ENCODE results near the gene DMAP1.
A peak's percentile ranks its signal among the peaks of the same experiment; 100 is the strongest.
"Not testable (repeated sequence)": the region's sequence is repeated elsewhere in the genome, so short reads cannot be mapped to it uniquely, and the experiment has no call there.

The DMAP1 gene, protein sequence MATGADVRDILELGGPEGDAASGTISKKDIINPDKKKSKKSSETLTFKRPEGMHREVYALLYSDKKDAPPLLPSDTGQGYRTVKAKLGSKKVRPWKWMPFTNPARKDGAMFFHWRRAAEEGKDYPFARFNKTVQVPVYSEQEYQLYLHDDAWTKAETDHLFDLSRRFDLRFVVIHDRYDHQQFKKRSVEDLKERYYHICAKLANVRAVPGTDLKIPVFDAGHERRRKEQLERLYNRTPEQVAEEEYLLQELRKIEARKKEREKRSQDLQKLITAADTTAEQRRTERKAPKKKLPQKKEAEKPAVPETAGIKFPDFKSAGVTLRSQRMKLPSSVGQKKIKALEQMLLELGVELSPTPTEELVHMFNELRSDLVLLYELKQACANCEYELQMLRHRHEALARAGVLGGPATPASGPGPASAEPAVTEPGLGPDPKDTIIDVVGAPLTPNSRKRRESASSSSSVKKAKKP

DNA sequence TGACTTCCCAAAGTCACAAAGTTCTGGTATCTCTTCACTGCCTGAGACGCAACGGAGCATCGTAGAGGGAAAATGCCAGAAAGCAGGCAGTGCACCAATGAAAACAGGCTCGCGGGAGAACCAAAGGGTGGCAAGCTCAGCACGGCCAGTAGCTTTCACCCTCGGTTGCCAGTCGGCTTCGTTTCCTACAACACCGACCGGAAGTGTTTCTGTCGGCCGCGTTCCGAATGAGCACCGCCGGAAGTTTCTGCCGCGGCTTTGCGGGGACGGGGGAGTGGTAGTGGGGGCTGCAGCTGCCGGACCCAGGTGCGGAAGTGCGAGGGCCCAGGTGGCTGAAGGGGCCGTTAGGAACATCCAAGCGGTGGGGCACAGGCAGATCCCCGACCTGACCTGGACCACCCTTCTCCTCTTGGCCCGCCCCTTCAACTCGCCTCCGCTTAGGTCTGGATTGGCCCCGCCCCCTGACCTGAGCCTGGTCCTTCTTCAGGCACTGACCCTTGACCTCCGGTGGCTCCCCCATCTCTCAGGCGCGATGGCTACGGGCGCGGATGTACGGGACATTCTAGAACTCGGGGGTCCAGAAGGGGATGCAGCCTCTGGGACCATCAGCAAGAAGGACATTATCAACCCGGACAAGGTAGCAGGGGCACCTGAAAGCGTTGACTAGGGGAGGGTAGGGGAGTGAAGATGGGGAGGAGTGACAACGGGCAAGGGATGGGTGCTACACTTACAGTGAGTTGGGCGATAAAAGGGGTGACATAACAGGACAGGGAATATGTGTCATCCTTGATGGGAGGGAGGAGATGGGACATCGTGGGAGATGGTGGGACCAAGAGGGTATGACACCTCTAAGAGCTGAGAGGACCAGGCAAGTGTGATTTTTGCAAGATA lies at the start of gene DMAP1:
DMAP1 (plus strand) TSS at position 250 of the 891 bp plus-strand sequence; CDS start at position 533, 283 bp downstream.
- peak; percentile 86 for DNase-seq (ENCODE audit: low read depth, low spot score)
- H3K4me3 ChIP-seq (ENCODE audit: insufficient read length, low read depth) = peak within 1 kb of the TSS; percentile 94
- H3K27me3 ChIP-seq (ENCODE audit: insufficient read depth, insufficient read length) = no peaks in the 10 kb centered on the region
- no peaks in the 10 kb centered on the region for H3K9me3 ChIP-seq (ENCODE audit: insufficient read depth, low read length)
- no peaks in the 10 kb centered on the region for H3K4me1 ChIP-seq (ENCODE audit: insufficient read depth, insufficient read length)
- peak; percentile 58 for TF ChIP-seq YY1 (IDR thresholded peaks at IDR 0.05; ENCODE audit: insufficient read depth, insufficient read length)
- TF ChIP-seq ZNF274 (IDR thresholded peaks at IDR 0.05; ENCODE audit: low read depth, low read length) = no peak
- H3K36me3 ChIP-seq (ENCODE audit: insufficient read depth, insufficient read length, low read length) = peaks cover 41% of the 10 kb centered on the region
- peak within 1 kb of the TSS; percentile 96 for H3K9ac ChIP-seq (ENCODE audit: insufficient read length, low read depth)

DNA sequence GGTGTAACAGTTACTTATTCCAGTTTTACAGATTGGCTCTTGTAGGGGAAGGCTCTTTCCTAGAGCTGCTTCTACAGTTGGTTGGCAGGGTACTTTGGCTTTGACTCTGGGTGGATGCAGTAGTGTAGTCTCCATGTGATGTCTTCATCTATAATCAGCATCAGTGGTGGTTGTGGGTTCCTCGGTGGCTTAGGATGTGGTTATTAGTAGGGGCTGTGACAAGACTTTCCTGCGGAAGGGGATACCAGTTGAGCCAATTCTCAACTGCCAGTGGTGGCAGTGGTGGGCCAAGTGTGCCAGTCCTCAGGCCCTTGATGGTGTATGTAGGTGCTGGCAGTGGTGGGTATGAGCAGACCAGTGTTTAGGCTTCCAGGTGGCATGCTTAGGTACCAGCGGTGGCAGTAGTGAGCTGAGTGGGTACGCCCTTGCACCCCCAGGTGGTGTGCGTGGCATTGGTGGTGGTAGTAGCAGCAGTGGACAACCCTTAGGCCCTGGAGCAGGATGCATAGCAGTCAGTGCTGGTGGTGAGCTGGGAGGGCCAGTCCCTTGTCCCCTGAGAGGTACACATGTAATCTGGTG lies 44.7 kb upstream of the DMAP1 start:
- TF ChIP-seq ZNF274 (IDR thresholded peaks at IDR 0.05; ENCODE audit: low read depth, low read length) = no peak
- no peak for TF ChIP-seq YY1 (IDR thresholded peaks at IDR 0.05; ENCODE audit: insufficient read depth, insufficient read length)
- no peak for TF ChIP-seq SUZ12 (IDR thresholded peaks at IDR 0.05; ENCODE audit: extremely low read depth, insufficient read depth, insufficient read length)
- Histone ChIP-seq H3K36me3 (ENCODE audit: insufficient read depth, insufficient read length, low read length) (no peaks in the 10 kb centered on the region), H3K9me3 (ENCODE audit: insufficient read depth, low read length) (peaks cover 14% of the 10 kb centered on the region), H3K4me3 (ENCODE audit: insufficient read length, low read depth) (no peak overlapping the region), H3K27me3 (ENCODE audit: insufficient read depth, insufficient read length) (no peaks in the 10 kb centered on the region), H3K9ac (ENCODE audit: insufficient read length, low read depth) (no peak overlapping the region), H3K4me1 (ENCODE audit: insufficient read depth, insufficient read length) (peaks cover 10% of the 10 kb centered on the region)
- no peak for DNase-seq (ENCODE audit: low read depth, low spot score)

DNA sequence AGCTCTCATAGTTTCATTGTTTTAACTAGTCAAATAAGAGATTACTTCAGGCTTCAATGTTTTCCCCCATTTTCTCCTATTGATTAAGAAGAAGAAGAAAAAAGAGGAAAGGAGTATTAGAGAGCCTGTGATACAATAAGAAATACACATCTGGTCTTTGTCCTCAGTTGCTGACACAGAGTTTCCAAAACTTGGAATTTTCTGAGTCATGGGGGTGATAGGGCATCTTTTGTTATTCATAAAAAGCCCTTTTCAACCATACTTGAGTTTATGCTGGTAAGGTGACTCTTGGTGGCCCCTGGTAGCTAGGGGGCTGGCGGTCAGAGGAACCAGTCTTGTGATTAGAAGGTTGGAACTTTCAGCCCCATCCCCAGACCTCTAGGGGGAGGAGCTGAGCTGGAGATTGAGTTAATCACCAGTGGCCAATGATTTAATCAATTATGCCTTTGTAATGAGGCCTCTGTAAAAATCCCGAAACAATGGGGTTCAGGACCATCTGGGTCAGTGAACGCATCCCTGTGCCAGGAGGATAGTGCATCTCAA lies 42.9 kb upstream of the DMAP1 start:
- Histone ChIP-seq H3K4me1 (ENCODE audit: insufficient read depth, insufficient read length) (peaks cover 10% of the 10 kb centered on the region), H3K4me3 (ENCODE audit: insufficient read length, low read depth) (no peak overlapping the region), H3K9ac (ENCODE audit: insufficient read length, low read depth) (no peak overlapping the region), H3K36me3 (ENCODE audit: insufficient read depth, insufficient read length, low read length) (no peaks in the 10 kb centered on the region), H3K9me3 (ENCODE audit: insufficient read depth, low read length) (peaks cover 32% of the 10 kb centered on the region), H3K27me3 (ENCODE audit: insufficient read depth, insufficient read length) (no peaks in the 10 kb centered on the region)
- no peak for TF ChIP-seq ZNF274 (IDR thresholded peaks at IDR 0.05; ENCODE audit: low read depth, low read length)
- DNase-seq (ENCODE audit: low read depth, low spot score) = peak; percentile 20

DNA sequence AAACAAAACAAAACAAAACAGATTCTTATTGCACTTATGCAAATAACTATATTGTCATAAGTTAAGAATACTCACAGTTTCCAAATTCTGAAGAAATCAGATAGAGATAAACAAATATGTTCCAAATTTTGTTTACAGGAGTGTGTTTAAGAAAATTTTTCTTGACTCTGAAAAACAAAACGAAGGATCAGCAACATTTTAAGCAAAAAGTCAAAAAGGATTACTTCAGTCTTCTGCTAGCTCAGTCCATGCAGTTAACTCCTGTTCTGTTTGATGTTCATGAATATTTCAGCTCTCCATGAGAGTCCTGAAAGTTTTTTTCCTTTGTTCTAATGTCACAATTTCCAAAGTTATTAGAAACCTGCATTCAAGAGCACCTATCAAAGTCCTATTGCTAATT lies 38.6 kb upstream of the DMAP1 start:
- H3K27me3 ChIP-seq (ENCODE audit: insufficient read depth, insufficient read length) = no peaks in the 10 kb centered on the region
- TF ChIP-seq SUZ12 (IDR thresholded peaks at IDR 0.05; ENCODE audit: extremely low read depth, insufficient read depth, insufficient read length) (no peak), YY1 (IDR thresholded peaks at IDR 0.05; ENCODE audit: insufficient read depth, insufficient read length) (no peak)
- peaks cover 2% of the 10 kb centered on the region for H3K4me1 ChIP-seq (ENCODE audit: insufficient read depth, insufficient read length)
- H3K36me3 ChIP-seq (ENCODE audit: insufficient read depth, insufficient read length, low read length) = no peaks in the 10 kb centered on the region
- no peak overlapping the region for H3K4me3 ChIP-seq (ENCODE audit: insufficient read length, low read depth)
- no peak for DNase-seq (ENCODE audit: low read depth, low spot score)
- peaks cover 67% of the 10 kb centered on the region for H3K9me3 ChIP-seq (ENCODE audit: insufficient read depth, low read length)
- H3K9ac ChIP-seq (ENCODE audit: insufficient read length, low read depth) = no peak overlapping the region

DNA sequence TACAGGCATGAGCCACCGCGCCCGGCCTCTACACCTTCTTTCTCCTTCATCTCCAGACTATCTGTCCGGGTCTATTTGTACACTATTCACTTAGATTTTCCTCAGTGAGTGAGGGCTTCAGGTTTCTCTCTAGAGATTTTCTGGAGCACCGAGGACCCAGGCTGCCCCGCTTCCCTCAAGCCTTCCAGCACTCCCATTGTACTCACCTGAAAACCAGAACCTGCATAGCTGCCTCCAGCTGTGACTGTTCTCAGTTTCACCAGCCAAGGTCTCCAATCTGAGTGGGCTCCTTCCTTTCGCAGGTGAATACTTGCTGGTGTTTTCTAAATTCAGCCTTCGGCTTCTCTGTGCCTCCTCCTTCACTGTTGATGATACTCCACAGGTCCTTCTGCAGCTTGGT lies 12.9 kb upstream of the DMAP1 start:
- TF ChIP-seq ZNF274 (IDR thresholded peaks at IDR 0.05; ENCODE audit: low read depth, low read length) (no peak), SUZ12 (IDR thresholded peaks at IDR 0.05; ENCODE audit: extremely low read depth, insufficient read depth, insufficient read length) (no peak), YY1 (IDR thresholded peaks at IDR 0.05; ENCODE audit: insufficient read depth, insufficient read length) (no peak)
- H3K36me3 ChIP-seq (ENCODE audit: insufficient read depth, insufficient read length, low read length) = no peaks in the 10 kb centered on the region
- no peak overlapping the region for H3K9ac ChIP-seq (ENCODE audit: insufficient read length, low read depth)
- no peaks in the 10 kb centered on the region for H3K27me3 ChIP-seq (ENCODE audit: insufficient read depth, insufficient read length)
- no peak for DNase-seq (ENCODE audit: low read depth, low spot score)
- no peak overlapping the region for H3K4me3 ChIP-seq (ENCODE audit: insufficient read length, low read depth)
- no peaks in the 10 kb centered on the region for H3K4me1 ChIP-seq (ENCODE audit: insufficient read depth, insufficient read length)
- no peaks in the 10 kb centered on the region for H3K9me3 ChIP-seq (ENCODE audit: insufficient read depth, low read length)

DNA sequence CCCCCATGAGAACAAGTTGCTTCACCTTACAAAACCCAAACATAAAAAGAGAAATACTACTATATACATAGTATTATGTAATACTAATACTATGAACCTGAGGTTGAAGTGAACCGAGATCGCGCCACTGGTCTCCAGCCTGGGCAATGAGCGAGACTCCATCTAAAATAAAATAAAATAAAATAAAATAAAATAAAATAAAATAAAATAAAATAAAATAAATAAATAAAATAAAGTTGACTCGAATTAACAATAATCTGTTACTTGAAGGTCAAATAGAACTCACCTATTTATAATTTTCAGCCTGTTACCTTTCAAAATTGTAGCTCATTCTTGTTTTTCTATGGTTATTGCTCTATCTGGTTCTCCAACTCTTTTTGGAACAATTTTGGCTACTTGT lies 6.7 kb upstream of the DMAP1 start:
- not testable (repeated sequence) for H3K36me3 ChIP-seq (ENCODE audit: insufficient read depth, insufficient read length, low read length)

DNA sequence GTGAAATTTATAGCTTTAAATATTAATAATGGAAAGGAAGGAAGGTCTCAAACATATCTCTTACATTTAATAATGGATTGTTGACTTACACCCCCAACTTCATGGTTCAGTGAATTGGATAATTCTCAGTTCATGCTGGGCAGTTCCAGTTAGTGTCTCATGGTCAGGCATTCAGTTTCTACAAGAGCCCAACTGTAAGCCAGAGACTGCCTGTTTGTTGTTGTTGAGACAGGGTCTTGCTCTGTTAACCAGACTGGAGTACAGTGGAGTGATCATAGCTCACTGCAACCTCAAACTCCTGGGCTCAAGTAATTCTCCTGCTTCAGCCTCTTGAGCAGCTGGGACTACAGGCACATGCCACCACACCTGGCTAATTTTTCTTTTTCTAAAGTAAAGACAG lies 5.0 kb upstream of the DMAP1 start:
- TF ChIP-seq SUZ12 (IDR thresholded peaks at IDR 0.05; ENCODE audit: extremely low read depth, insufficient read depth, insufficient read length) = no peak
- no peak for TF ChIP-seq YY1 (IDR thresholded peaks at IDR 0.05; ENCODE audit: insufficient read depth, insufficient read length)
- TF ChIP-seq ZNF274 (IDR thresholded peaks at IDR 0.05; ENCODE audit: low read depth, low read length) = no peak
- no peak overlapping the region for H3K4me3 ChIP-seq (ENCODE audit: insufficient read length, low read depth)
- DNase-seq (ENCODE audit: low read depth, low spot score) = no peak

More for the DNA sequence above, 6.7 kb upstream of the DMAP1 start:
- not testable (repeated sequence) for DNase-seq (ENCODE audit: low read depth, low spot score); H3K4me3 ChIP-seq (ENCODE audit: insufficient read length, low read depth); H3K27me3 ChIP-seq (ENCODE audit: insufficient read depth, insufficient read length); H3K9ac ChIP-seq (ENCODE audit: insufficient read length, low read depth); H3K9me3 ChIP-seq (ENCODE audit: insufficient read depth, low read length); H3K4me1 ChIP-seq (ENCODE audit: insufficient read depth, insufficient read length)

More for the DNA sequence above, 5.0 kb upstream of the DMAP1 start:
- H3K27me3 ChIP-seq (ENCODE audit: insufficient read depth, insufficient read length) = no peaks in the 10 kb centered on the region
- H3K9ac ChIP-seq (ENCODE audit: insufficient read length, low read depth) = no peak overlapping the region
- H3K4me1 ChIP-seq (ENCODE audit: insufficient read depth, insufficient read length) = no peaks in the 10 kb centered on the region
- H3K36me3 ChIP-seq (ENCODE audit: insufficient read depth, insufficient read length, low read length) = no peaks in the 10 kb centered on the region
- no peaks in the 10 kb centered on the region for H3K9me3 ChIP-seq (ENCODE audit: insufficient read depth, low read length)
